HG03280 (cell line): Measurements from ENCODE around the gene MLLT11.
A peak's percentile ranks its signal among the peaks of the same experiment; 100 is the strongest.
"Not testable (repeated sequence)": the region's sequence is repeated elsewhere in the genome, so short reads cannot be mapped to it uniquely, and the experiment has no call there.

Source experiments
- ATAC-seq: cut with Tn5 transposase; IDR thresholded peaks from one replicate; pipeline ENCODE4 v1.9.1; 2021; ENCODE audit warnings: mild to moderate bottlenecking, moderate library complexity; ENCODE audit not compliant: unreplicated experiment

The MLLT11 gene

GRCh38 chr1:151055581-151055980 is 4.6 kb upstream of the MLLT11 start:
- no peak for ATAC-seq

GRCh38 chr1:151056149-151056548 is 4.0 kb upstream of the MLLT11 start:
- ATAC-seq = no peak

GRCh38 chr1:151058692-151059091 is 1.5 kb upstream of the MLLT11 start:
- ATAC-seq = no peak

- peak; percentile 87 for ATAC-seq
Measured at GRCh38 chr1:151059109-151060006, 839 bp upstream of the MLLT11 start, which contains the start of gene CDC42SE1. CDC42SE1 (minus strand) TSS chr1:151059622; CDS start chr1:151055730, 3,892 bp downstream.

- no peak for ATAC-seq
Measured at GRCh38 chr1:151060657-151061421, 642 bp downstream of the MLLT11 start.

- no peak for ATAC-seq
Measured at GRCh38 chr1:151061704-151062103, 1.5 kb downstream of the MLLT11 start.

- ATAC-seq = no peak
Measured at GRCh38 chr1:151062741-151063371, 2.7 kb downstream of the MLLT11 start.

- no peak for ATAC-seq
Measured at GRCh38 chr1:151065089-151065645, 5.0 kb downstream of the MLLT11 start.

GRCh38 chr1:151067185-151067584 is 7.0 kb downstream of the MLLT11 start:
- ATAC-seq = no peak

- ATAC-seq = no peak
Measured at GRCh38 chr1:151069103-151069486, 8.9 kb downstream of the MLLT11 start.

- ATAC-seq = peak; percentile 80
Measured at GRCh38 chr1:151070474-151071276, 10.5 kb downstream of the MLLT11 start, which contains the start of gene GABPB2. GABPB2 (plus strand) TSS chr1:151070761; CDS start chr1:151088190, 17,429 bp downstream.

GRCh38 chr1:151072224-151072623 is 12.0 kb downstream of the MLLT11 start:
- no peak for ATAC-seq

- no peak for ATAC-seq
Measured at GRCh38 chr1:151085953-151086559, 25.9 kb downstream of the MLLT11 start.

- not testable (repeated sequence) for ATAC-seq
Measured at GRCh38 chr1:151097426-151097825, 37.2 kb downstream of the MLLT11 start.

GRCh38 chr1:151098126-151098525 is 37.9 kb downstream of the MLLT11 start:
- no peak for ATAC-seq

- ATAC-seq = no peak
Measured at GRCh38 chr1:151104630-151105029, 44.4 kb downstream of the MLLT11 start.

GRCh38 chr1:151106894-151107293 is 46.7 kb downstream of the MLLT11 start:
- ATAC-seq = no peak

GRCh38 chr1:151108331-151108730 is 48.1 kb downstream of the MLLT11 start:
- no peak for ATAC-seq

GRCh38 chr1:151113877-151114276 is 53.7 kb downstream of the MLLT11 start:
- ATAC-seq = no peak
